ENCODE data around the gene DCBLD2.

DCBLD2 gene

GRCh38 chr3:98814817-98815420, 86.6 kb downstream of the DCBLD2 start:
- no peaks in the 10 kb centered on the region for H3K4me1 ChIP-seq
- peaks cover 15% of the 10 kb centered on the region for H3K36me3 ChIP-seq
- H3K9me3 ChIP-seq: no peaks in the 10 kb centered on the region
- no peak for TF ChIP-seq Cebpa-rat (IDR thresholded peaks at IDR 0.05)
- H3K27ac ChIP-seq: no peak overlapping the region
- no peaks in the 10 kb centered on the region for H3K27me3 ChIP-seq
- H3K9ac ChIP-seq: no peak overlapping the region
- H3K4me2 ChIP-seq: no peak overlapping the region
- H3K4me3 ChIP-seq: no peak overlapping the region
- H4K20me1 ChIP-seq: no peaks in the 10 kb centered on the region

- H3K4me1 ChIP-seq: no peaks in the 10 kb centered on the region
- no peak overlapping the region for H3K4me3 ChIP-seq
- no peak overlapping the region for H3K4me2 ChIP-seq
- no peak for TF ChIP-seq Cebpa-rat (IDR thresholded peaks at IDR 0.05)
- H3K27me3 ChIP-seq: no peaks in the 10 kb centered on the region
- H3K9ac ChIP-seq: no peak overlapping the region
- H4K20me1 ChIP-seq: no peaks in the 10 kb centered on the region
- no peak overlapping the region for H3K27ac ChIP-seq
- no peaks in the 10 kb centered on the region for H3K9me3 ChIP-seq
- H3K36me3 ChIP-seq: peaks cover 26% of the 10 kb centered on the region
Observed at GRCh38 chr3:98812851-98813374, 88.6 kb downstream of the DCBLD2 start.

- H3K4me1 ChIP-seq: no peaks in the 10 kb centered on the region
- H3K9ac ChIP-seq: no peak overlapping the region
- no peak for TF ChIP-seq Cebpa-rat (IDR thresholded peaks at IDR 0.05)
- no peak overlapping the region for H3K4me3 ChIP-seq
- peaks cover 45% of the 10 kb centered on the region for H3K36me3 ChIP-seq
- no peaks in the 10 kb centered on the region for H3K27me3 ChIP-seq
- no peak overlapping the region for H3K4me2 ChIP-seq
- no peaks in the 10 kb centered on the region for H3K9me3 ChIP-seq
- no peaks in the 10 kb centered on the region for H4K20me1 ChIP-seq
- H3K27ac ChIP-seq: no peak overlapping the region
Observed at GRCh38 chr3:98811048-98811447, 90.4 kb downstream of the DCBLD2 start.

GRCh38 chr3:98809557-98809956, 91.9 kb downstream of the DCBLD2 start:
- Histone ChIP-seq H3K4me2 (no peak overlapping the region), H4K20me1 (no peaks in the 10 kb centered on the region), H3K27ac (no peak overlapping the region), H3K4me3 (no peak overlapping the region), H3K9me3 (no peaks in the 10 kb centered on the region), H3K36me3 (peaks cover 59% of the 10 kb centered on the region), H3K27me3 (no peaks in the 10 kb centered on the region), H3K9ac (no peak overlapping the region), H3K4me1 (no peaks in the 10 kb centered on the region)
- TF ChIP-seq Cebpa-rat (IDR thresholded peaks at IDR 0.05): no peak

GRCh38 chr3:98808071-98808470, 93.4 kb downstream of the DCBLD2 start:
- no peaks in the 10 kb centered on the region for H3K27me3 ChIP-seq
- no peak for TF ChIP-seq Cebpa-rat (IDR thresholded peaks at IDR 0.05)
- no peaks in the 10 kb centered on the region for H3K9me3 ChIP-seq
- H3K4me1 ChIP-seq: no peaks in the 10 kb centered on the region
- no peak overlapping the region for H3K27ac ChIP-seq
- no peak overlapping the region for H3K9ac ChIP-seq
- no peak overlapping the region for H3K4me3 ChIP-seq
- H3K36me3 ChIP-seq: peaks cover 54% of the 10 kb centered on the region
- no peak overlapping the region for H3K4me2 ChIP-seq
- no peaks in the 10 kb centered on the region for H4K20me1 ChIP-seq

GRCh38 chr3:98807561-98807960, 93.9 kb downstream of the DCBLD2 start:
- peaks cover 52% of the 10 kb centered on the region for H3K36me3 ChIP-seq
- H3K4me1 ChIP-seq: no peaks in the 10 kb centered on the region
- no peak for TF ChIP-seq Cebpa-rat (IDR thresholded peaks at IDR 0.05)
- no peaks in the 10 kb centered on the region for H3K9me3 ChIP-seq
- H3K4me2 ChIP-seq: no peak overlapping the region
- H3K9ac ChIP-seq: no peak overlapping the region
- no peak overlapping the region for H3K4me3 ChIP-seq
- no peak overlapping the region for H3K27ac ChIP-seq
- no peaks in the 10 kb centered on the region for H3K27me3 ChIP-seq
- no peaks in the 10 kb centered on the region for H4K20me1 ChIP-seq

GRCh38 chr3:98807011-98807410, 94.5 kb downstream of the DCBLD2 start:
- Histone ChIP-seq H3K27me3 (no peaks in the 10 kb centered on the region), H3K4me1 (no peaks in the 10 kb centered on the region), H3K4me3 (no peak overlapping the region), H3K36me3 (peaks cover 52% of the 10 kb centered on the region), H4K20me1 (no peaks in the 10 kb centered on the region), H3K9me3 (no peaks in the 10 kb centered on the region), H3K9ac (no peak overlapping the region), H3K27ac (no peak overlapping the region), H3K4me2 (no peak overlapping the region)
- TF ChIP-seq Cebpa-rat (IDR thresholded peaks at IDR 0.05): no peak

- no peaks in the 10 kb centered on the region for H3K4me1 ChIP-seq
- no peak for TF ChIP-seq Cebpa-rat (IDR thresholded peaks at IDR 0.05)
Observed at GRCh38 chr3:98806521-98806920, 95.0 kb downstream of the DCBLD2 start.

GRCh38 chr3:98805571-98805970, 95.9 kb downstream of the DCBLD2 start:
- TF ChIP-seq Cebpa-rat (IDR thresholded peaks at IDR 0.05): no peak
- Histone ChIP-seq H3K4me3 (no peak overlapping the region), H3K4me2 (no peak overlapping the region), H3K27me3 (no peaks in the 10 kb centered on the region), H3K9ac (no peak overlapping the region), H3K36me3 (peaks cover 61% of the 10 kb centered on the region), H3K4me1 (no peaks in the 10 kb centered on the region), H3K9me3 (no peaks in the 10 kb centered on the region), H4K20me1 (no peaks in the 10 kb centered on the region), H3K27ac (no peak overlapping the region)

More at GRCh38 chr3:98806521-98806920, 95.0 kb downstream of the DCBLD2 start:
- Histone ChIP-seq H3K9ac (no peak overlapping the region), H3K4me2 (no peak overlapping the region), H3K27ac (no peak overlapping the region), H4K20me1 (no peaks in the 10 kb centered on the region), H3K4me3 (no peak overlapping the region), H3K9me3 (no peaks in the 10 kb centered on the region), H3K36me3 (peaks cover 53% of the 10 kb centered on the region), H3K27me3 (no peaks in the 10 kb centered on the region)

GRCh38 chr3:98801043-98801747, 100.3 kb downstream of the DCBLD2 start:
- Histone ChIP-seq H3K4me2 (no peak overlapping the region), H3K27ac (no peak overlapping the region), H3K9me3 (no peaks in the 10 kb centered on the region), H3K9ac (no peak overlapping the region), H3K36me3 (peaks cover 34% of the 10 kb centered on the region), H3K27me3 (no peaks in the 10 kb centered on the region), H4K20me1 (no peaks in the 10 kb centered on the region), H3K4me1 (no peaks in the 10 kb centered on the region), H3K4me3 (no peak overlapping the region)
- no peak for TF ChIP-seq Cebpa-rat (IDR thresholded peaks at IDR 0.05)

All from BLaER1 (cell line).